Subcutaneous adipose tissue (tissue), 4 donors: ENCODE measurements around the gene KRTAP19-5. TPM values are rescaled to one million over a fixed set of nuclear protein-coding genes. Genes with fewer than 3 reads are reported as not detected.

Experiments used
- total RNA-seq, 4 donors: library from RNA; depleted of rRNA; stranded (reverse); fragments of >200 nt; gene quantifications; one replicate each; pipeline ENCODE4 v1.1.0, GENCODE V29; 2016
- TF ChIP-seq, protein P1 (sequence below): fragments of 450-650 bp; IDR thresholded peaks from one replicate; pipeline ENCODE4 v1.5.1; 2016; ENCODE audit warnings: low read depth, mild to moderate bottlenecking, control low read depth, antibody characterized with exemption, moderate library complexity

KRTAP19-5 gene
- total RNA-seq, result not detected

DNA sequence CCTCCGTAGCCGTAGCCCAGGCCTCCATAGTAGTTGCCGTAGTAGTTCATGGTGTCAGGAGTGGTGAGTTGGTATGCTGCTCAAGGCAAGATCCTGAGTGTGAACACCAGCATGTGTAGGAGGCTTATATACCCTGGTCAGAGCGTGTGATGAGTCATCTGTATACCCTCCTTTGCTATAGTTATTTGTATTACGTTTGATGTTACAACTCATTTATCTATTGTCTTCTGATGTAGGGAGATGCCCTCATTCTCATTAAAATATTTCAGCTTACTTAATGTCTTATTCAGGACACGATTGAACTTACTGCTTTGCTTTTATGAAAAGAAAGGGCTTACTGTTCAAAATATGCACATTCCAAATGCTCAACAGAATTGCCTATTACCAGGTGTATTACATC, at the start of gene KRTAP19-5:
Gene KRTAP19-5 (minus strand): TSS at position 101 of the 400 bp plus-strand sequence. CDS start 51 bp downstream, at position 50.
- TF ChIP-seq, protein P1, sequence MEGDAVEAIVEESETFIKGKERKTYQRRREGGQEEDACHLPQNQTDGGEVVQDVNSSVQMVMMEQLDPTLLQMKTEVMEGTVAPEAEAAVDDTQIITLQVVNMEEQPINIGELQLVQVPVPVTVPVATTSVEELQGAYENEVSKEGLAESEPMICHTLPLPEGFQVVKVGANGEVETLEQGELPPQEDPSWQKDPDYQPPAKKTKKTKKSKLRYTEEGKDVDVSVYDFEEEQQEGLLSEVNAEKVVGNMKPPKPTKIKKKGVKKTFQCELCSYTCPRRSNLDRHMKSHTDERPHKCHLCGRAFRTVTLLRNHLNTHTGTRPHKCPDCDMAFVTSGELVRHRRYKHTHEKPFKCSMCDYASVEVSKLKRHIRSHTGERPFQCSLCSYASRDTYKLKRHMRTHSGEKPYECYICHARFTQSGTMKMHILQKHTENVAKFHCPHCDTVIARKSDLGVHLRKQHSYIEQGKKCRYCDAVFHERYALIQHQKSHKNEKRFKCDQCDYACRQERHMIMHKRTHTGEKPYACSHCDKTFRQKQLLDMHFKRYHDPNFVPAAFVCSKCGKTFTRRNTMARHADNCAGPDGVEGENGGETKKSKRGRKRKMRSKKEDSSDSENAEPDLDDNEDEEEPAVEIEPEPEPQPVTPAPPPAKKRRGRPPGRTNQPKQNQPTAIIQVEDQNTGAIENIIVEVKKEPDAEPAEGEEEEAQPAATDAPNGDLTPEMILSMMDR, result no peak

GRCh38 chr21:30541764-30542163, 39.8 kb upstream of the KRTAP19-5 start, which contains the start of gene KRTAP19-6:
KRTAP19-6 (minus strand) TSS chr21:30541864; CDS start chr21:30541833, 31 bp downstream.
- TF ChIP-seq, protein P1, result no peak

DNA sequence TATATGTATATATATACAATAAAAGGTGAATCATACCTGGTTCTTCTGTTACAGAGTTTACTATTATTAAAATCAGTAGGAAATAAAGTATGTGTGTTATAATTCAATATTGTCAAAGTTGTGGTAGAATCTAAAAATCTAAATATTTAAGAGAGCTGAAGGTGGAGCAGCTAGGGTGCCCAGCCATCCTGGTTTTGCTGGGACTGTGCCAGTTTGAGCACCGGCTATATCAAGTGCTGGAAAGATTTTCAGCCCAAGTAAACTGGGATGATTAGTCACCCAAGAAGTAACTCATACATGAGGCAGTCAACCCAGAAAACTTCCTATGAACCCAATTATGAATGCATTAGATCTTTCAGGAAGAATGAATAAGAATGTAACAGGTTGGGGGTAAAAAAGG, 16.9 kb upstream of the KRTAP19-5 start:
- TF ChIP-seq, protein P1, result no peak

- TF ChIP-seq, protein P1, result no peak
Measured at GRCh38 chr21:30515681-30516080, 13.7 kb upstream of the KRTAP19-5 start.

GRCh38 chr21:30497065-30497464, 4.9 kb downstream of the KRTAP19-5 start, which contains the start of gene KRTAP19-4:
KRTAP19-4 (minus strand) TSS chr21:30497165; CDS start chr21:30497110, 55 bp downstream.
- TF ChIP-seq, protein P1, result no peak

GRCh38 chr21:30491963-30492428, 9.9 kb downstream of the KRTAP19-5 start, which contains the start of gene KRTAP19-3:
KRTAP19-3 (minus strand) TSS chr21:30492013; CDS start chr21:30491957, 56 bp downstream.
- TF ChIP-seq, protein P1, result no peak

DNA sequence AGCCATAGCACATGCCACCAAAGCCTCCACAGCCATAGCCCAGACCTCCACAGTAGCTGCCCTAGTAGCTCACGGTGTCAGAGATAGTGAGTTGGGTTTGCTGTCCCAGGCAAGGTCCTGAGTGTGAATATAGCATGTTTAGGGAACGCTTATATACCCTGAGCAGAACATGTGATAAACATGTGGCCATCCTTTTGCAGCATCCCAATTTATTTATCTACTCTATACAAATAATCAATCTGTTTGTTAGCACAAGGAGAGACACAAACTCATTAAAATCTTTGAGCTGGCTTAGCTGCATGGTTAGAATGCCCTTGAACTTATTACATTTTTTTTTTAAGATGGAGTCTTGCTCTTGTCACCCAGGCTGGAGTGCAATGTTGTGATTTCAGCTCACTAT, 14.6 kb downstream of the KRTAP19-5 start, which contains the start of gene KRTAP19-2:
Gene KRTAP19-2 (minus strand): TSS at position 101 of the 400 bp plus-strand sequence. CDS start 88 bp downstream, at position 13.
- TF ChIP-seq, protein P1, result no peak
